ENCODE data around the gene LARGE1.

LARGE1 gene

GRCh38 chr22:33337524-33337923 lies 582.8 kb downstream of the LARGE1 start:
- DNase-seq, result no peak

GRCh38 chr22:33335611-33336279 lies 584.5 kb downstream of the LARGE1 start:
- no peak for DNase-seq

DNA sequence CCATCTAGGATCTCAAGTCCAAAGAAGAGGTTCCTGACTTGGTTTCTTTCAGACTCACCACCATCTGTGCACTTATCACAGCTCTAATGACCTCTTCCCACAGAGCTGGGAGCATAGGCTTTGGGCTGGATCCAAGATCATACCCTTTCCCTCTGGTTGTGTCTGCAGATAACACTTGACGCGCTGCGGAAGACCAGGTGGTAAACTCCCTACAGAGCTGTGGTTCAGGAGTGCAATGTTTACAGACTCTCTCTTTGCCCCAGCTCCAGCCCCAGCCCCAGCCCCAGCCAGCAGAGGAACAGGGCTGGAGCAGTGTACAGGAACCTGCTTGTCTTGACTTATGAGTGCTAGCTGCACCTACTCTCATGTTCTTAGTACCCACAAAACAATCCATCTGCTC lies 587.7 kb downstream of the LARGE1 start:
- DNase-seq, result no peak

DNA sequence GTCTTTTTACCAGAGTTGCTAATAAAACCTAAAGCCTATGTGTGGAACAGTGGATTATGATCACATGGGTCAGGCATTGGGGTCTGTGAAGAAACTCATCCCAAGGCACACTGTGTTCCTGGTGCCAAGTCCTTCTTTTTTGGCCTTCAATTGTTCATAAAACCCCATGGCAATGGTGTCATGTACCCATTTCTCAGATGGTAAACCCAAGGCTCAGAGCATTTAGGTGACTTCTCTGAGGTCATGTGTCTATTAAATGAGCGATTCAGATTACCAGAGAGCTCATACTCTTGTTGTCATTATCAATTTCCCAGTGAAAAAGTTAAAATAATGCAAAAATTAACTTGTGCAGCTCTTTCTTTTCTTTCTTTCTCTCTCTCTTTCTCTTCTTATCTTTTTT lies 589.3 kb downstream of the LARGE1 start:
- no peak for DNase-seq

DNA sequence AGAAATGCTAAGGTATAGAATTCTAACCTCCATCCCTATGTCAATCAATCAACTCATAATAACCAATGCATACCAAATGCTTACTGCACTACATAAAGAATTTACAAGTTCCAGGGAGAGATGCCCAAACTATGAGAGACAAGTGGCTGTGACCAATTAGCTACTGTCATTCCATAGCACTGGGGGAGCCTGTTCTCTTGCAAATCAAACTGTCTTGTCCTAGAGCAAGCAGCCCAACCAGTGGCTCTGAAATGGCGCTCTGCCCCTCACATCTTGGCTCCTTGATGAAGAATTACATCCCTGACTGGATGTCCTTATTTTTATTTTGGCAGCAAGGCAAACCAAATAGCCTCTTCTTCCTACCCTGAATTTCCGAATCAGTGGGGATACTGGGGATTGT lies 589.7 kb downstream of the LARGE1 start:
- DNase-seq, result no peak

DNA sequence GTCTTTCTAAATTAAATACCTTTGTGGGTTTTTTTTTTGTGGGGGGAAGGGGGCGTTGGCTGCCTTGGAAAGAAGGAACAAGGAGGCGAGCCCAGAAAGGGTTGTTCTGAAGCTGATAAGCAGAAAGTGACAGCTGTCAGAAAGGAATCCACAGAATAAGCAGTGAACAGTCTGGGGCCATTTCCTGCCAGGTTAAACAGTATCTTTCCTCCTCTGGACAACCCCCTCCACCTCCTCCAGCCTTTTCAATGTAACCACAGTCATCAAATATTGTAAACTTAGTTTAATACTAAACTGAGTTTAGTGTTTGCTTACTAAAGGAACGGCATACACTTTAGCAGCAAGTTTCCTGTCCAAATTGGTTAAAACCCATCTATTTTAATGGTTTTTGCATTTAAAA lies 590.9 kb downstream of the LARGE1 start:
- no peak for DNase-seq

DNA sequence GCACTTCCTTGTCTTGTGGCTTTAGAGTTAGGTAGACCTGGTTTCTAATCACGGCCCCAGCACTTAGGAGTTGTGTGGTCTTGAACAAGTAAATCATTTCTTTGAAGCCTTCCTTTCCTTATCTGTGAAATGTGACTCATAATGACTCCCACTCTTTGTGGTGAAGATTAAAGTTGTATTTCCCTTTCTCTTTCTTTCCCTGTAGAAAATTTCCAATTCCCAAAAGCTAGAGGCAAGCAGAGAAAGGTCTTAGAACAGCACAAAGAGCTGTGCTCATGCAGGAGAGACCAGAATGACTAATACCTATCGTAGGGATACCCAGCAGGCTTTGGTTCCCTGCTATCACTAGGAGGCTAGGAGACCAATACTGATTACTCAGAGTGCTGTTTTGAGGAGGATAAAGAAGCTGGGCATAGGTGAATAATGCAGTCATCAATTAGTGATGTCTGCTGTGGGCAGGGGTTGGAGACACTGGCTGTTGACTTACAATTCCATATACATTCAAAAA lies 591.4 kb downstream of the LARGE1 start:
- no peak for DNase-seq

DNA sequence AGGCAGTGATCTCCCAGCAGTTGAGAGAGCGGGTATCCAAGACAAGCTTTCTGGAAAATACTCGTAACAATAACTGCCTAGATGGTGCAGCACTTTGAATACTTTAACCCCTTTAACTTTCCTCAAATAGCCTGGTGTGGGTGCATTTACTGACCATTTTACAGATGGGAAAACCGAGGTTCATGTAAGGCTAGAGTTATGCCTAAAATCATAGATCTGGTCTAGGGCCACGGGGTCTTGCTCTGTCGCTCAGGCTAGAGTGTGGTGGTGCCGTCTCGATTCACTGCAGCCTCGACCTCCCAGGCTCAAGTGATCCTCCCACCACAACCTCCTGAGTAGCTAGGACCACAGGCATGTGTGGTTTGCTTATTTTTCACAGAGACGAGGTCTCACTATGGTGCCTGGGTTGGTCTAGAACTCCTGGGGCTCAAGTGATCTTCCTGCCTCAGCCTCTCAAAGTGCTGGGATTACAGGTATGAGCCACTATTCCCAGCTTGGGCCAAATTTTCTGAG lies 592.9 kb downstream of the LARGE1 start:
- DNase-seq, result no peak

DNA sequence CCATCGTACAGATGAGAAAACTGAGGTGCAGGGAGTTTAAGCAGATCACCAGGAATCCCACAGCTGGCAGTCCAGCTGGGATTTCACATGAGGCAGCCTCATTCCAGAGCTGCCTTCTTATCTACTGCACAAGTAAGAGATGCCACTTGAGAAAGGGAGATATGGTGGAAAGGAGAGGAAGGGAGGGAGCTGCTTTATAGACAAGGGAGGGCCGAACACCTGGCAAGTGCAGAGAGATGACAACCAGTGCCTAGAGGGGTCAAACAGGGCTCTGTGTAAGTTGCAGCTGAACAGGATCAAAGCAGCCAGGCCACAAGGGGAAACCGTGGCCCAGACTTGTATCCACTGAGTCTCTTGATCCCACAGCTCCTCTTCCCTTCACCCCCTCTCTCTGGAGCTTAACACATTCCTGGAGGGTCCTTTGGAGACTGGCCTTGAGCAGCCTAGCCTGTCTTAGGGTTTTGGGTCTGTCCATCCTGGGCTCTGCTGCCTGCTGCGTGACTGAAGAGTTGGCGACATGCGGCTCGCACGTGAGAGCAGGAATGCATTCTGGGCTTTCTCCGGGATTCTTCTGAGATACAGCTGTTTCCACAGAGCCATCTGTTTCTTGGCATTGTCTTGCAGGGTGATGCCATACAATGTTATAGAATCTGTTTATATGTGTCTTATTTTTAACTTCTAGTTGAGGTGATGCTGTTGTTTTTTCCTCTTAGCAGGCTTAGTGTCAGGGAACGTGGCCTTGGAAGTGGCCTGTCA lies 593.6 kb downstream of the LARGE1 start:
- no peak for DNase-seq

DNA sequence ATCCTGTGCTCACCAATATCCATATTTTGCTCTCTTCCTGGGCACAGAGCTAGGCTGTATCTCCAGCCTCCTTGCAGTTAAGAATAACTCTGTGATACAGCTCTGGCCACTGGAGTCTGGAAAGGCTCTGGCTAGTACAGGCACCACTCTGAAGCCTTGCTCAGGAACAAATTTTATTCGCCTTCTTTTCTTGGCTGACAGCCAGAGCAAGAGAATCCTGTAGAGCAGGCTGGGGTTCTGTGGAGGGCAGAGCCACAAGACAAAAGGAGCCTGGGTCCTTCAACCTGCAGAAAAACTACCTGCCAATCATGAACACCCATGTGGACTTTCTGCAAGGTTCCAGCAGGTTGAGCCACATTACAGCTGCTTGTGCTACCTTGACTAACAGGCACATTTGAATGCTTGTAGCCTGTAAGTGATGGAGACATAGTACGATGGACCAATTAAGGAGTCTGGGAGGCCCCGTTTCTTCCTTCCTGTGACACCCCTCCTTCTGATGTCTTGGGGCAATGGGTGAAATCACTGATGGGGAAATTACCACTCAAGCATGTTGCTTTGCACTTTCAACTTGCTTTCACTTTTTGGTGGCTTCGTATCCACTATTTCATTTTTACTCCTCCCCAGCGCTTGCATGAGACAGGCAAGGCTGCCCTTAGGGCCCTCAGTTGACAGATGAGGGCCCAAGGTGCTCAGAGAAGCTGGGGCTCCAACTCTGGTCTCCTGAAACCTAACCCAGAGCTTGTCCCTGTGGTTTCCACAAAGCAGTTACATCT lies 594.9 kb downstream of the LARGE1 start:
- no peak for DNase-seq

DNA sequence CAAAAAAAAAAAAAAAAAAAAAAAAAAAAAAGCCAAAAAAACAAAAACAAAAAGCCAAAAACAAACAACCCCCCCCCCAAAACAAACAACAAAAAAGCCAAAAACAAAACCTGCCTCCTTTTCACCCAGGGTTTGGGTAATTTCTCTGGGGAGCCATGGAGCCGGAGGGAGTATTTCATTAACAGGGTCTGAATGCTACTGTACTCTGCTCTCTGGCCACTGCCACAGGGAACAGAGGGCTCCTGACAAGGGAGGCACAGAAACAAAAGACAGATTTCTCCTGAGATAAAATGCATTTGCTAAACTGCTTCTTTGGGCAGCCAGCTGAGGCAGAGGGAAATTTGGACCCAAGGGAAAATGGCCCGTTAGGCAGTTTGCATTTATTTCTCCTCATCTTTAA lies 596.0 kb downstream of the LARGE1 start:
- DNase-seq, result no peak

DNA sequence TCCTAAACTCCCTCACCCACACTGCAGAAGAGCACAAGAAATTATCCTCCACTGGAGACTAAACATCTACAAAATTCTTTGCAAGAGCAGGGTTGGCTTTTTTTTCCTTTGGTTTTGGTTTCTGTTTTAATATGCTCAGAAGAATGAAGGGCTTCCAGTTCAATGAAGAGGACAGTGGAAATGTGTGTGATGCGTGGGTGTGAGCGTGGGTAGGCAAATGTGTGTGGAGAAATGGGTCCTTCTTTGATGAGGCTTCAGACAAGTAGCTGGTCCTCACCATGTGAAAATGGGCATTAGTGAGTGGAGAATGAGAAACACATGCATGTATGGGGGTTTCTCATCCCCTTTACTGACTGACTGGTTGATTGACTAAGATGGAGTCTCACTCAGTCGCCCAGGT lies 598.8 kb downstream of the LARGE1 start:
- no peak for DNase-seq

DNA sequence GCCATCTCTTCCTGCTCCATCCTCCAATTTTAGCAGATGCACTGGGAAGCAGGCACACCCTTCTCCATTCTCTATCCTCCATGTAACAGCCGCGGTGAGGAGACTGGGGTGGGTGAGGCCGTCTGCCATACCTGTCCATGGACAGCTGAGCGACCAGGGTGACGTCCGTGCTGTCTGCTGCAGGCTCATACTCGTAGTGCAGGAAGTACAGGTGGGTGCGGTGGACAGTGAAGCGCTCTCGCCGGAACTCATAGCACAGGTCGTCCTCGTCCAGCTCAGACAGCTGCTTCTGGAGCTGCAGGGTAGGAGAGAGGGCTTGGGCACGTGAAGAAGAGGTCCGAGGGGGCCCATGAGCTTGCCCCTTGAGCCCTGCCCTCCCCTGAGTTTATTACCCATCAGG lies 604.3 kb downstream of the LARGE1 start:
- no peak for DNase-seq

GRCh38 chr22:33315117-33315516 lies 605.2 kb downstream of the LARGE1 start:
- DNase-seq, result no peak

DNA sequence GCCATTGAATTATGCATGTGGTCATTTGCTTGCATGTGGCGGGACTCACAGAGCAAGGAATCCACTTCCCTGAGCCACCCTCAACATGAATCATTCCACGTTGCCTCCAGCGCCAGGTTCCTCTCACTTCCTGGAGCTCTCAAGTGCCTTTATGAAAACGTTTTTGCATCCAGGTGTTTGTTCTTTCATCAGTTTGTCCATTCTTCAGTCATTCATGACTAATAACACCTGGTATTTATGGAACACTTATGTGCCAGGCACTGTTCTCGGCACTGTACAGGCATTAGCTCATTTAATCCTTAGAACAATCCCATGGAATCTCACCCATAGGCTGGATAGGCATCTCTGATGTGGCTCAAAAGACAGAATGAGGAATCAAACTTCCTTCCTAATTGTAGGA lies 606.0 kb downstream of the LARGE1 start:
- DNase-seq, result no peak

GRCh38 chr22:33303099-33303498 lies 617.2 kb downstream of the LARGE1 start:
- no peak for DNase-seq

DNA sequence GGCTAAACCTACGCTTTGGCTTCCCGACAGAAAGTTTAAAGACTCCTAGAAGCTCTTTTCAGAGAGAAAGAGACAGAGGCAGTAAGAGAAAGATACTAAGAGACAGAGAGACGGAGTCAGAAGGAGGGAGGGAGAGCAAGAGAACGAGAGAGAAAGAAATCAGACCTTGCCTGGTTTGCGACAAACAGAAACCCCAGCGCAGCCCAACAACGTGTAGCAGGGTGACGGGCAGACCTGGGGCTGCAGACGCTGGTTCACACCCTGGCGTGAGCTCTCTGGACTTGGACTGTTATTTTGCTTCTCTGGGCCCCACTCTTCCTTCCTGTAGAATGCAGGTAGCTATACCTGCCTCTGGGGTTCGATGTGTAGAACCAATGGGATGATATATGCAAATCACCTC lies 617.7 kb downstream of the LARGE1 start:
- no peak for DNase-seq

- peak; percentile 4 to 20 (median 8) for DNase-seq
Observed at GRCh38 chr22:33302049-33302545, 618.2 kb downstream of the LARGE1 start.

DNA sequence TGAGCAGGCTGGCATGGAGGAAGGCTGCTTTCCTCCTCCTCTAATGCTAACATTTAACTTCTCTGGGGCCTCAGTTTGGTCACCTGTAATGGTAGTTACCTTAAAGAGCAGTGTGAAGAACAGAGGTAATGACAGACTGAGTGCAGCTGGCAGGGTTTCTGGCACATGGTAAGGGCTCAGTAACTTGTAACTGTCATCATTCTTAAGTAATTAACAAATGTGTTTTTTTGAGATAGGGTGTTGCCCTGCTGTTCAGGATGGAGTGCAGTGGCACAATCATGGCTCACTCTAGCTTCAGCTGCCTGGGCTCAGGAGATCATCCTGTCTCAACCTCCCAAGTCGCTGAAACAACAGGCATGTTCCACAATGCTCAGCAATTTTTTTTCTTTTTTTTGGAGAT lies 620.1 kb downstream of the LARGE1 start:
- no peak for DNase-seq

DNA sequence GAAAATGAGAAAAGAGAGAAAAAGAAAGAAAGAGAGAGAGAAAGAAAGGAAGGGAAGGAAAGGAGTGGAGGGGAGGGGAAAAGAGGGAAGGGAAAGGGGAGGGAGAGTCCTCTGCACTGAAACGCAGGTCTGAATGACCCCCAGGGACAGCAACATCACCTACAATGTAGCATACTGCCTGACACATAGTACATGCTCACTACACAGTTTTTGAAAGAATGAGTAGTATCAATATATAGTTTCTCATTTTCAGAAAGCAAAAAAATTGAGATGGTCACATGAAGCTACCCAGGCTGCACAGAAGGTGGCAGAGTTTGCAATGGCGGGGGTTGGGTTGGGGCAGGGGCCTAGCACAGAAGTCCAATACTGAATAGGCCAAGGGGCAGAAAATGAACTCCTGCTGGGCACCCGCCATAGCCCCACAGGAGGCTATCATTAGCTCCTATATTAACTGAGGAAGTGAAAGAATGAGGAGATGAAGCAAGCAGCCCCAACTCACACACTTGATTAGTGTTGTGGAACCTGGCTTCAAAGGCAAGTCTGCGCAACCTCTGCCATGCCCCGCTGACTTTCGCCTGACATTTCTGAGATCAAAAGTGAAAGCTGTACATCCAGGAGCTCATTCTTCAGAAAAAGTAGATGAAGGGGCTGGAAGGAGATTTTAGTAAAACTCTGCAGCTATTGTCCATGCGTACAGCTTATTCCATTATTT lies 620.9 kb downstream of the LARGE1 start:
- no peak for DNase-seq

- DNase-seq, result no peak
Observed at GRCh38 chr22:33296941-33297340, 623.3 kb downstream of the LARGE1 start.

- no peak for DNase-seq
Observed at GRCh38 chr22:33288078-33288477, 632.2 kb downstream of the LARGE1 start.

DNA sequence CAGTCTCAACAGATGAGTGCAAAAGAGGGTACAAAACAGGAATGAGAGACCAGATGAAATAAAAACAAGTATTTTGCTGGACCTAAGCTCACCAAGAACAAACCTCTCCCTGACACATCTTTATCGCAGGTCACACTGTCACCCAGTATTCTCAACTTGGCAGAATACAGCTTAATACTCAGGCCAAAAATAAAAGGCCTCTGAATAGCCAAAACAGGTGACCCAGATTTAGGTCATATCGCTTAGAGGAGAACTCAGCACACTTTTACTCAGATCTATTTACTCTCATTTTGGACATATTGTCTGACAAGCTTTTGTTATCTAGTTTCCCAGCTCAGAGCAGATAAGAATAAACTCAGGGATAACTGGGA lies 645.2 kb downstream of the LARGE1 start:
- DNase-seq, result no peak

Data from activated CD4-positive, CD25-positive, alpha-beta regulatory T cell (primary cell).